Right lobe of liver (tissue), 6 donors: ENCODE measurements around the gene RASSF6. TPM values are rescaled to one million over a fixed set of nuclear protein-coding genes. Genes with fewer than 3 reads are reported as not detected.

Experiments used
- ATAC-seq, 4 donors: fragments of 200-7000 bp; cut with Tn5 transposase; one replicate each; pipeline ENCODE4 v1.9.1; 2020; ENCODE audit warnings: mild to moderate bottlenecking in 4 of 4, moderate library complexity in 4 of 4
- DNase-seq, 3 donors: peaks; one replicate each; pipeline ENCODE4 v3.0.0-alpha.2; 2020
- H3K27ac ChIP-seq, 3 donors: fragments of 200-600 bp; one replicate each; pipeline ENCODE4 v1.8.0; 2022
- H3K27me3 ChIP-seq, 2 donors: fragments of 200-600 bp; one replicate each; pipeline ENCODE4 v1.8.0; 2022
- H3K36me3 ChIP-seq, 4 donors: fragments of 200-600 bp; sonication (generic) in 1 of 4; one replicate each; pipeline versions ENCODE4 v1.5.1 to v1.8.0; 2017 to 2022; ENCODE audit warnings: control low read depth in 1 of 4
- H3K4me1 ChIP-seq, 4 donors: fragments of 200-600 bp; sonication (generic) in 1 of 4; one replicate each; pipeline versions ENCODE4 v1.5.1 to v1.8.0; 2017 to 2022; ENCODE audit warnings: control low read depth in 1 of 4
- H3K4me3 ChIP-seq, 3 donors: fragments of 200-600 bp; one replicate each; pipeline ENCODE4 v1.8.0; 2022
- H3K9me3 ChIP-seq, 4 donors: fragments of 200-600 bp; sonication (generic) in 1 of 4; one replicate each; pipeline versions ENCODE4 v1.5.1 to v1.8.0; 2017 to 2022; ENCODE audit warnings: control low read depth in 1 of 4
- POLR2A ChIP-seq: fragments of 450-650 bp; IDR thresholded peaks from one replicate; pipeline ENCODE4 v1.6.1; 2017; ENCODE audit warnings: antibody characterized with exemption, mild to moderate bottlenecking
- WGBS: methylation state at CpG from one replicate; pipeline ENCODE4 v1.1.6; 2018; ENCODE audit warnings: low coverage, low lambda C conversion rate; ENCODE audit not compliant: insufficient coverage; ENCODE audit errors: missing lambda C conversion rate; 5-methylcytosine and 5-hydroxymethylcytosine counted together
- intact Hi-C, 2 donors: fragments of 100-400 bp; cut with DNase I; formaldehyde crosslinking; loops; one replicate each; pipeline versions ENCODE4 v1.11.2 to v1.14.1; 2022
- total RNA-seq, 6 experiments: library from RNA; depleted of rRNA in 2 of 6; stranded (reverse); fragments of >200 nt in 2 of 6; fragmentation: NEBNext Ultra II Directional in 3 of 6; extraction: Animal tissue kit (Norgen Biotek cat#: 25700) in 3 of 6; gene quantifications; one replicate each; pipeline versions ENCODE4 v1.1.0 to v1.2.4, GENCODE V29; 2016 to 2023
- TF ChIP-seq, protein P1 (sequence below), 4 donors: fragments of 200-600 bp in 3 of 4; fragments of 450-650 bp in 1 of 4; IDR thresholded peaks; one replicate each; pipeline versions ENCODE4 v1.5.1 to v1.8.0; 2016 to 2022; ENCODE audit warnings: antibody characterized with exemption in 4 of 4, mild to moderate bottlenecking in 2 of 4
- donor health status: DM: no; HTN: yes; CAD: no.
- donor health status: DM: no; HTN: no; CAD: no.
- donor health status: DM: no; HTN: no; CAD: no.
- donor health status: DM: no; HTN: yes; CAD: no.
- donor health status: DM: no; HTN: yes; CAD: no.

RASSF6 gene
- total RNA-seq, 6 experiments from 2014 or later, result 0.22 to 2.2 (median 0.91) TPM

DNA sequence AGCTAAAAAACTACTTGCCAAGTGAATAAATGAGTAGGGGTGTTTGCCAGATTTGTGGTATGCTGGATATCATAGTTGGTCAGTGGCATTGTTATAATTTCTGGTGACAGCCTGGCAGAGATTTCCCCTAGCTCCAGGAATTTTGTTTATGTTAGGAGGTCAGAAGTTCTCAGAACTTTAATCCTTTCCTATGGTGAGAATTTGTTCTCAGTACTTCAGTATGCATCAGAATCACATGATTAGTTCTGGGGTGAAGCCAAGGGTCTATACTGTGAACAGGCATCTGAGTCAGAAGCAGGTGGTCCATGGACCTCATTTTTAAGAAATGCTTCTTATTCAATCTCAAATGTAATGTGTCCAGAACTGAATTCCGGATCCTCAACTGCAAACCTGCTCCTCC is 10.5 kb downstream of the RASSF6 start:
- H3K27ac ChIP-seq, result peak overlapping the region in 1 of 3 donors; percentile 17
- intact Hi-C loops, result no loop called here
- peaks cover 0 to 17% (median 0%) of the 10 kb centered on the region in 4 donors for H3K4me1 ChIP-seq
- H3K27me3 ChIP-seq, result no peaks in the 10 kb centered on the region
- WGBS, result 90% methylated on average over 1 of the region's 1 CpG
- H3K9me3 ChIP-seq, result no peaks in the 10 kb centered on the region
- TF ChIP-seq, protein P1, sequence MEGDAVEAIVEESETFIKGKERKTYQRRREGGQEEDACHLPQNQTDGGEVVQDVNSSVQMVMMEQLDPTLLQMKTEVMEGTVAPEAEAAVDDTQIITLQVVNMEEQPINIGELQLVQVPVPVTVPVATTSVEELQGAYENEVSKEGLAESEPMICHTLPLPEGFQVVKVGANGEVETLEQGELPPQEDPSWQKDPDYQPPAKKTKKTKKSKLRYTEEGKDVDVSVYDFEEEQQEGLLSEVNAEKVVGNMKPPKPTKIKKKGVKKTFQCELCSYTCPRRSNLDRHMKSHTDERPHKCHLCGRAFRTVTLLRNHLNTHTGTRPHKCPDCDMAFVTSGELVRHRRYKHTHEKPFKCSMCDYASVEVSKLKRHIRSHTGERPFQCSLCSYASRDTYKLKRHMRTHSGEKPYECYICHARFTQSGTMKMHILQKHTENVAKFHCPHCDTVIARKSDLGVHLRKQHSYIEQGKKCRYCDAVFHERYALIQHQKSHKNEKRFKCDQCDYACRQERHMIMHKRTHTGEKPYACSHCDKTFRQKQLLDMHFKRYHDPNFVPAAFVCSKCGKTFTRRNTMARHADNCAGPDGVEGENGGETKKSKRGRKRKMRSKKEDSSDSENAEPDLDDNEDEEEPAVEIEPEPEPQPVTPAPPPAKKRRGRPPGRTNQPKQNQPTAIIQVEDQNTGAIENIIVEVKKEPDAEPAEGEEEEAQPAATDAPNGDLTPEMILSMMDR (IDR thresholded peaks at IDR 0.05), result no peak
- TF ChIP-seq POLR2A, result no peak
- peak in 3 of 4 donors; percentile 45 to 75 (median 51) for ATAC-seq
- H3K4me3 ChIP-seq, result no peak overlapping the region
- no peaks in the 10 kb centered on the region for H3K36me3 ChIP-seq
- DNase-seq, result no peak

DNA sequence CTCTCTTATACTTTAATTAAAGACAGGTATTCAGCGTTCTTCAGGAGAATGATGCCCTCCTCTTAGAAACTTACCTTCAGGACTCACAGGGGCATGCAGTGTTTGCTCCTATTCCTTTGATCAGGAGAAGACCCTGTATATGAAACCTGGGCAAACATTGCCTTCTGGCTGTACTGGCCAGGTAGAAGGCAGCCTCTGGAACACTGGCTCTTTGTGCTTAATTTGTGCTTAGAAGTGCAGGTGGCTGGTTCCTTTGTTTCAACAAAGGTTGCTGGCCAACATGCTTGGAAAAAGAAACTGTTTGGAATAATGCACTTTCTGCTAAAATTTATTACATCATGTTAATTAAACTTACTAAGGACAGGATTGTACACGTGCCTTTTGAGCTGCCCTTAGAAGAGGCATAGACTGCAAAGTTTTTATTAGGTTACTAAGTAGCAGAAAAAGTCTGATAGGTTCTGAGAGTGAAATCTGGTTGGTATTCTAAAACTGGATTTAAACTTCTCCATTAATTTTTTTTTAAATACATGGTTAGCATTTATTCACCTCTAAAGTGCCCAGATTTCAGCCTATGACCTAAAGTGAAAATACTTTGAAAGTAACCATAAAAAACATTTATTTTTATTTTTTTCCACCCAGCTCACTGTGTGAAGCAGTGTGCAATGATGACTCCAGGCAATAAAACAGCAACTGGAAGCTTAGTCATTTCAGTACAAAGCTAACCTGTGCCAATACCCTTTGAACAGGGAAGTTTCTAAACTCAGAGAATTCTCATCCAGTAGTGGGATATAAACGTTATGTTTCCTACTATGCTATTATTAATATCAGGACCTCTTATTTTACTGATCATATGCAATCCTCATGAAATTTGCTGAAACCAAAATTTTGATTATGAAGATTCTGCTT is 11.3 kb downstream of the RASSF6 start:
- Histone ChIP-seq H3K9me3 (no peaks in the 10 kb centered on the region), H3K4me1 (peaks cover 0 to 17% (median 0%) of the 10 kb centered on the region in 4 donors)
- peak; percentile 73 to 91 (median 88) for ATAC-seq

DNA sequence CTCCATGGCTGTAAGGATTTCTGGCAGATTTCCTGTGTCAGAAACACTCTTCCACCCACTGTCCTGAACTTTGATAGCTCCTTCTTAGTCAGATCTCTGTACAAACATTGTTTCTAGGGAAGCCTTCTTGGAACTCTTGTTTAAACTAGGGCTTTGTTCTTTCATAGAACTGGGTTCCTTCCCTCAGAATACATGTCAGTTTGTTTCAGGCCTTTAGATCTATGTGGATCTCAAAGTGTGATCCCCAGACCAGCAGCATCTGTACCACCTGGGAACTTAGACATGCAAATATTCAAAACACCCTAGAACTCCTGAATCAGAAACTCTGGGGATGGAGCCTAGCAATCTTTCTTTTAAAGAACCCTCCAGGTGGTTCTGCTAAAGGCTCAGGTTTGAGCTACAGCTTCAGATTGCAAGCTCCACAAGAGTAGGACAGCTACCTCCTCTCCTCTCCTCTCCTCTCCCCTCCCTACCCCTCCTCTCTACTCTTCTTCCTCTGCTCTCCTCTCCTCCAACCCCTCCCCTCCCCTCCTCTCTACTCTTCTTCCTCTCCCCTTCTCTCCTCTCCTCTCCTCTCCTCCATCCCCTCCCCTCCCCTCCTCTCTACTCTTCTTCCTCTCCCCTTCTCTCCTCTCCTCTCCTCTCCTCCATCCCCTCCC is 12.7 kb downstream of the RASSF6 start:
- no peak overlapping the region for H3K27ac ChIP-seq
- H3K4me3 ChIP-seq, result no peak overlapping the region
- DNase-seq (no peak), ATAC-seq (peak in 1 of 4 donors; percentile 29)
- no peak for TF ChIP-seq POLR2A
- TF ChIP-seq, protein P1 (IDR thresholded peaks at IDR 0.05), result no peak
- H3K27me3 ChIP-seq, result no peaks in the 10 kb centered on the region
- no peaks in the 10 kb centered on the region for H3K36me3 ChIP-seq
- H3K4me1 ChIP-seq, result peaks cover 0 to 23% (median 0%) of the 10 kb centered on the region in 4 donors
- no peaks in the 10 kb centered on the region for H3K9me3 ChIP-seq
- intact Hi-C loops, result no loop called here

More for the DNA sequence above, 11.3 kb downstream of the RASSF6 start:
- 43% methylated on average over 3 of the region's 3 CpGs for WGBS
- peak; percentile 37 for TF ChIP-seq POLR2A
- TF ChIP-seq, protein P1 (IDR thresholded peaks at IDR 0.05), result no peak
- Histone ChIP-seq H3K4me3 (no peak overlapping the region), H3K36me3 (no peaks in the 10 kb centered on the region), H3K27ac (peak overlapping the region in 1 of 3 donors; percentile 46), H3K27me3 (no peaks in the 10 kb centered on the region)
- DNase-seq, result no peak
- intact Hi-C loops, result no loop called here

GRCh38 chr4:73606465-73606974 is 13.7 kb downstream of the RASSF6 start:
- Histone ChIP-seq H3K36me3 (no peaks in the 10 kb centered on the region), H3K4me1 (peaks cover 0 to 23% (median 0%) of the 10 kb centered on the region in 4 donors), H3K4me3 (no peak overlapping the region), H3K27me3 (no peaks in the 10 kb centered on the region), H3K27ac (no peak overlapping the region), H3K9me3 (no peaks in the 10 kb centered on the region)
- intact Hi-C loops, result no loop called here
- no peak for ATAC-seq
- DNase-seq, result no peak
- no peak for TF ChIP-seq POLR2A
- TF ChIP-seq, protein P1 (IDR thresholded peaks at IDR 0.05), result no peak
- WGBS, result 90% methylated on average over 2 of the region's 4 CpGs
